Measurements from ENCODE around the gene SNX9. TPM values are rescaled to one million over a fixed set of nuclear protein-coding genes. Genes with fewer than 3 reads are reported as not detected.

The SNX9 gene
- total RNA-seq, 1 donor from 2014 or later: 25.0 TPM

- ATAC-seq: no peak
- Histone ChIP-seq H3K27ac (no peak overlapping the region), H3K4me3 (no peak overlapping the region), H3K36me3 (no peaks in the 10 kb centered on the region), H3K9me3 (no peaks in the 10 kb centered on the region), H3K4me1 (no peaks in the 10 kb centered on the region), H3K27me3 (ENCODE audit: low read depth) (no peaks in the 10 kb centered on the region)
- TF ChIP-seq CTCF (IDR thresholded peaks at IDR 0.05): no peak
- DNase-seq: no peak
- intact Hi-C loops (cut with DNase I): no loop called here
Observed at GRCh38 chr6:157974341-157974894, 151.4 kb downstream of the SNX9 start.

GRCh38 chr6:157974967-157975366, 151.9 kb downstream of the SNX9 start:
- Histone ChIP-seq H3K9me3 (no peaks in the 10 kb centered on the region), H3K36me3 (no peaks in the 10 kb centered on the region), H3K27ac (no peak overlapping the region), H3K27me3 (ENCODE audit: low read depth) (no peaks in the 10 kb centered on the region), H3K4me3 (no peak overlapping the region), H3K4me1 (no peaks in the 10 kb centered on the region)
- TF ChIP-seq CTCF (IDR thresholded peaks at IDR 0.05): no peak
- no peak for DNase-seq
- no peak for ATAC-seq
- intact Hi-C loops (cut with DNase I): no loop called here

GRCh38 chr6:157975456-157975855, 152.4 kb downstream of the SNX9 start:
- H3K27me3 ChIP-seq (ENCODE audit: low read depth): no peaks in the 10 kb centered on the region
- no peaks in the 10 kb centered on the region for H3K36me3 ChIP-seq
- H3K4me3 ChIP-seq: no peak overlapping the region
- H3K9me3 ChIP-seq: no peaks in the 10 kb centered on the region
- TF ChIP-seq CTCF (IDR thresholded peaks at IDR 0.05): no peak
- no peak overlapping the region for H3K27ac ChIP-seq
- DNase-seq (no peak), ATAC-seq (no peak)
- H3K4me1 ChIP-seq: no peaks in the 10 kb centered on the region
- intact Hi-C loops (cut with DNase I): no loop called here

- H3K4me3 ChIP-seq: no peak overlapping the region
- no peak overlapping the region for H3K27ac ChIP-seq
- intact Hi-C loops (cut with DNase I): no loop called here
- DNase-seq (no peak), ATAC-seq (no peak)
- H3K4me1 ChIP-seq: peaks cover 7% of the 10 kb centered on the region
- H3K36me3 ChIP-seq: no peaks in the 10 kb centered on the region
- TF ChIP-seq CTCF (IDR thresholded peaks at IDR 0.05): no peak
- H3K27me3 ChIP-seq (ENCODE audit: low read depth): no peaks in the 10 kb centered on the region
- no peaks in the 10 kb centered on the region for H3K9me3 ChIP-seq
Observed at GRCh38 chr6:157976345-157977175, 153.5 kb downstream of the SNX9 start.

GRCh38 chr6:157977176-157977804, 154.2 kb downstream of the SNX9 start:
- ATAC-seq (no peak), DNase-seq (no peak)
- peaks cover 9% of the 10 kb centered on the region for H3K4me1 ChIP-seq
- TF ChIP-seq CTCF (IDR thresholded peaks at IDR 0.05): no peak
- H3K27ac ChIP-seq: no peak overlapping the region
- H3K27me3 ChIP-seq (ENCODE audit: low read depth): no peaks in the 10 kb centered on the region
- no peaks in the 10 kb centered on the region for H3K9me3 ChIP-seq
- H3K4me3 ChIP-seq: no peak overlapping the region
- H3K36me3 ChIP-seq: no peaks in the 10 kb centered on the region
- intact Hi-C loops (cut with DNase I): no loop called here
